Stimulated activated CD8-positive, alpha-beta memory T cell treated with anti-CD3 and anti-CD28 coated beads, Interleukin-4, amount 100 ng/mL, for 24 hours (primary cell): ENCODE results near the gene KLF9.
"Not testable (repeated sequence)": the region's sequence is repeated elsewhere in the genome, so short reads cannot be mapped to it uniquely, and the experiment has no call there.

Experiments used
- DNase-seq: peaks from one replicate; pipeline ENCODE4 v3.0.0-alpha.2; 2020; ENCODE audit warnings: low read depth

KLF9 gene

DNA sequence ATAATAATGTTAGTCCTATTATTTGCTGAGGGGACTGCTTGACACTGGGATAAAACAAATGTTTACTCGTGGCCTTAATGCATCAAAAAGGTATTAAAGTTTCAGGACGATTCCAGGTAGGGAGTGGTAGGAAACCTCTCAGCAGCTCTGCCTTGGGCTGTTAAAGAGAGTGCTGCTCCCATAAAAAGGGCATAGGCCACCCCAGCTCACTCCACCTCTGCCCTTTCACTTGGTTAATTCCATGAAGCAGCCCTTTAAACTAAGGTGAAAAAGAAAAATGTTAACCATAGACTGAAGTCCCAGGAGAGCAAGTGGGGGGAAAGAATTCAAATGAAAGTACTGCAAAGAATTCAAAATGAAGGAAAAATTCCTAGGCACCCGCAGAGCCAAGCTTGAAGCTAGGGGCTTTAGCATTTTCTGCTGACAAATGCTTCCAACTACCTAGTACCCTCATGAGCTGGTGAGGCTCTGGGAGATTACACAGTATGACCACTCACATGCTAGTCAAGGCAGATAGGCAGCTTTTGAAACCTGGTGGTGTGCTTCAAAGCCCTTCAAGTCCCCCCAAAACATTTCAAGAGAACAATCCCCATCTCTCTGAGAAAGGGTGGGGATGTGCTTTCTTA is 8.5 kb downstream of the KLF9 start:
- no peak for DNase-seq

DNA sequence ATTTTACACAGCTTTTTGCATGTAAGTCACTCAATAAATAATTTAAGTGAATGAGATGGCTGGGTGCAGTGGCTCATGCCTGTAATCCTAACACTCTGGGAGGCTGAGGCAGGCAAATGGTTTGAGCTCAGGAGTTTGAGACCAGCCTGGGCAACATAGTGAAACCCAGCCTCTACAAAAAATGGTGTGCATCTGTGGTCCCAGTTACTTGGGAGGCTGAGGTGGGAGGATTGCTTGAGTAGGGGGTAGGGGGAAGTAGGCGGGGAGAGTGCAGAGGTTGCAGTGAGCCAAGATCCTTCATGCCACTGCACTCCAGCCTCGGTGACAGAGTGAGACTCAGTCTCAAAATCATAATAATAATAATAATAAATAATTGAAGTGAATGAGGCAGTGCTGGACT is 10.2 kb downstream of the KLF9 start:
- DNase-seq = no peak

DNA sequence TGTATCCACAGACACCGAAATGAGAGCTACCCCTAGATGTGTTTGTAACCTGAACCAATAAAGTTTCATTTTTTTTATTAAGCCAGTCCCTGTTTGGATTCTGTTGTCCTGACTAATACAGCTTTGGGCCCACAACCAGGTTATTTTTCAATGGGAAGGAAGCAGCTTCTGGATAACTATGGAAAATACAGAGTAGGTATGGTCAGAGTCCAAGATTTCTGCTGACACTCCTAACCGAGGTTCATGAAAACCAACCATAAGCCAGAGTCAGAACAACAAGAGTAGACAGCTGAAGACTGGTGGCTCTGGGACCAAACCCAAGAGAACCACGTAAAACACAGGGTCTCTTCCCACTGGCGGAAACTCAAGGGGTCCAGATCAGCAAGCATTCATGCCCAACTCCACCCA is 10.8 kb downstream of the KLF9 start:
- no peak for DNase-seq

DNA sequence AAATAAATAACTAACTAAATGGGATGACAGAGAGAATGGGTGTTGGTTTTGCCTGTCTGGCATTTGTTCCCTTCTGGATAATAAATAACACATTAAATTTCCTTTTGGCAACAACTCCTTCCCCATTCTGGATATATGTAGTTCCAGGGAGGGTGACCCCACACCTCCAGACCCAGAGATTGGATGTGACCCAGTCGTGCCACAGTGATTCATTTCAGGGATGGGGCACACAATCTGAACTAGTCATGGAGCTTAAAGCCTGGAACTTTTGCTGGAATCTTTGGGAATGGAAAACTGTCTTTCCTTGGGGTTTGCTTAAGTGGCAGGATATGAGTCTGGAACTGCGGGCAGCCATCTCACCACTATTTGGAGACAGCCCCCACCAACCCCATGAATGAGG is 11.3 kb downstream of the KLF9 start:
- no peak for DNase-seq

DNA sequence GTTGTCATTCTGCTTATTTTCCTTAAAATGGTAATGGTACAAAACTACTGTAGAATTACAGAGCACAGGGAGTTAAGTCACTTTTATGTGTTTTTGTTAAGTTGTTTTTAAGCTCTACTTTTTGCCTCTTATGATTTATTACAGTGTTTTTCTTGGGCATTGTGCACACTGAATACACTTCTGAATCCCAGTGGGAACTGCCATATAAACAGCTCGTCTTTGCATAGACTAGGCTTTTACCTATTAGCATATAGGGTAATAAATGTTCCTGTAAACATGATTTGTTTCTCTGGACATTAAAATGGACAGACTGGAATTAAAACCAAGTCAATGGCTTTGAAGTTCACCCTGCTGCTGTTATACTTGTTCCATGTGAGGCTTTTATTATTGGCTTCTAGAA is 12.2 kb downstream of the KLF9 start:
- DNase-seq = no peak

DNA sequence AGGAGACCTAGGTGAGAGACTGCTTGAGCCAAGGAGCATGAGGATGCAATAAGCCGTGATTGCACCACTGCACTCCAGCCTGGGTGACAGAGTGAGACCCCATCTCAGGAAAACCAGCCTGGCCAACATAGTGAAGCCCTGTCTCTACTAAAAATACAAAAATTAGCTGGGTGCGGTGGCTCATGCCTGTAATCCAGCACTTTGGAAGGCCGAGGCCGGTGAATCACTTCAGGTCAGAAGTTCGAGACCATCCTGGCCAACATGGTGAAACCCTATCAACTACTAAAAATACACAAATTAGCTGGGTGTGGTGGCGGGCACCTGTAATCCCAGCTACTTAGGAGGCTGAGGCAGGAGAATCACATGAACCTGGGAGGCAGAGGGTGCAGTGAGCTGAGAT is 13.2 kb downstream of the KLF9 start:
- not testable (repeated sequence) for DNase-seq

DNA sequence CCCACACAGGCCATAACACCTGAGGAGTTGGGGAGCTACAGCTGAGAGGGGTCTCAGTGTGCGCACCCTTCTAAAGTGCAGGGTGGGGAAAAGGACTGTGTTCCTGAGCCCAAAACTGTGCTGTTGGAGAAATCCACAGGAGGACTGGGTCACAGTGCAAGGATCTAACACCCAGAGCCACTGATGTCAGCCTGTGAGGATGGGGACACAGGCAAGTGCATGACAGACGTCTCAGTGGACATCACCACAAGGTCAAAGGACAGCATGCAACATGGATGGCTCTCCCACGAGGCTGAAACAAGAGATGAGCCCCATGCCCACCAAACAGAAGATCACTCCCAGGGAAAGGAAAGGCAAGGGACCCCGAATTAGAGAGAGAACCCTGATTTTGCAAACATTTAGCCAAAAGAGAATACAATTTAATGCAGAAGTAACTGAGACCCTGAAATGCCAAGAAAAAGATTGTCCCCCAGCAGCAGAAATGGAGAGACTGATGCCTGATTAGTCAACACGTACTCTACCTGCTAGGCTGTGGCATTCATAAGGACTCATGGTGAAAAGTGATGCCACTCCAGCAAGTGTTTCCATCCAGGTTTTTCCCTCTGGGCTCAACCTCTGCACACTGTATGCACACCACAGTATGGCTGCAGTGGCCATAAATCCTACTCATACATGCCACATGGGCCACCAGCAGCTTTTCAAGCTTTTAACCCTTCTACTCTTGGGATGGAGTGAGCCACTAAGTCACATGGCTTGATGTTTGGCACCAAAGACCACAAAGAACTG is 14.2 kb downstream of the KLF9 start:
- DNase-seq = no peak

DNA sequence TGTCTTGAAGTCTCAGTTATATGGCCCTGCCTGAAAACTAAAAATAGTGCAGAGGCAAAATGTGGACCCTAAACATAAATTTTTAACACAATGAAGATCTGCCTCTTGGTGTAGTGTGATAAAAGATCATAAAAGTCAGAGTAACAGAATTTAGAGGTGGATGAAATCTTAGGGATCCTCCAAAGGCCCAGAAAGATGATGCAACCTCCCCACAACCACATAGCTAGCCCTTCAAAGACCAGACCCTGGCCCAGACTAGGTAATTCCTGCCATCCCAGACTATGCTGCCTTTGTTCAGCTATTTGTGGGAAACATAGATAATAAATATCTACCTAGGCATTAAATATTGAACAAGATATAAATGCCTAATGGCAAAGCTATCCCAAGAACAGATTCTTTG is 15.3 kb downstream of the KLF9 start:
- DNase-seq = no peak

DNA sequence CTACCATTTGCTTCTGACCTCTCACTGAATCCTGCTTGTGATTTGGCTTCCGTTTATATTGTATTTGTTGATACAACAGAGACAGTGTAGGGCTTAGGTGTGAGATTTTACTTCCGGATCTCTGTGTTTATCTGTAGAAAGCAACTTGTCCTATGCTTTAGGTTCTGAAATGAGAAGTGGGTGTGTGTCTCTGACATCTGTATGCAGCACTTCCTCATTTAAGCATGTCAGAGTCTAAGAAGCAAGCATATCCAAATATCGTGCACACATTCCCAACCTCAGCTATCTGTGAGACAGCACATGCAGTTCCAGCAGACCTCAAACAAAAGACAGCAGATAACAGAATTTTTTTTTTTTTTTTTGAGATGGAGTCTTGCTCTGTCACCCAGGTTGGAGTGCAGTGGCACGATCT is 16.3 kb downstream of the KLF9 start:
- DNase-seq = no peak

DNA sequence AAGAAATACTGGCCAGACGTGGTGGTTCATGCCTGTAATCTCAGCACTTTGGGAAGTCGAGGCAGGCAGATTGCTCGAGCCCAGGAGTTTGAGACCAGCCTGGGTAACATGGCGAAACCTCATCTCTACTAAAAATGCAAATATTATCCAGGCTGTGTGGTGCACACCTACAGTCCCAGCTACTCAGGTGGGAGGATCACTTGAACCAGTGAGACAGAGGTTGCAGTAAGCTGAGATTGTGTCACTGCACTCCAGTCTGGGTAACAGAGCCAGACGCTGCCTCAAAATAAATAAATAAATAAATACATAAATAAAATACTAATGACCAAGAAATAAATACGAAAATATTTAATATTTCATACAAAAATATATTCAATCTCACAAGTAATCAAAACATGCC is 18.8 kb downstream of the KLF9 start:
- DNase-seq = no peak

DNA sequence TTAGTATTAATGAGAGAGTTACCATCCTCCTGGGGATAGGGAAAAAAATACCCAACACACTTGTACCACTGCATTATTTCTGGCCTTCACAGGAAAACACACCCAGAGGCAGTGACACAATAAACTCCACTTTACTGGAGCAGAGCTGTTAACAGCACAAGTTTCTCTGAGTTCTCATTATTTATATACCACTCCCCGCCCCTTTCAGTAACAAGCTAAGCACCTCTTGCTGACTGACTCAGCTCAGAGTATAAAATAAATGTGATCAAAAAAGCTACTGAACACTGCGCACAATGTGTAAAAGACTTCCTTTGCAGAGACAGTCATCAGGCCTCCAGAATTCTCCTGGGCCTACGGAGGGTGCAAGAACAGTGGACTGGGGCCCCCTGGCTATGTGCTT is 21.6 kb downstream of the KLF9 start:
- DNase-seq = no peak

DNA sequence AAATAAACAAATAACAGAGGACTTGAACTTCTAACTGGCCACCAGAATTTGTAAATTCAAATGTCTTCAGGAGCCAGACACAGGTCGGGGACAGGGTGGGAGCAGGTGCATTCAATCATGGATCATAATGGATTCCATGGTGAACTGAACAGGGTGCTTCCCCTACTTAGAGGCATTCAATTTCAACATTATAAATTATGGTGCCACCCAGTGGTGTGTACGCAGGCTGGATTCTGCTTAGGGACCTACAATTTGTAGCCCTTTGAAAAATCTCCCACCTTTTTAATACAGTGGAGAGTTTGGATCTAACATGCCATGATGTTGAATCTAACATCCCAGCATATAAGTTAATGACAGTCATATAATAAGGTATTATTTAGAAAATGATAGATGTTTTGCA is 22.3 kb downstream of the KLF9 start:
- DNase-seq = no peak

DNA sequence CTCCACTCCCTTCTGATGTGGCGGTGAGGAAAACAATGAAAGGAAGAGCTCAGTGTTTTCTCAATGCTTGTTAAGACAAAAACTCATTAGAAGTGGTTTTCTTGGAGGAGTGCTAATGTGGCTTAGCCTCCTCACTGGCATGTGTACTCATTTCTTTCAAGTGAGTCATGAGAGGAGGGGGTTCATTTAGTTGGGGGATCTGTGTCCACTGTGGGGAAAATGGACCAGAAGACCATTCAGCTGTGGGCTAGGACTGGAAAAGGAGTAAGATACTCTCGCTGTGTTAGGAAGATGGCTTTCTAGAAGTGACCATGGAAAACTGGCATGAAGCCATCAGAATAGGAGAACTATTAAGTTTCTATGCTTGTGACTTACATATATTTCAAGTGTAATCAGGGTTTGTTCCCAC is 23.5 kb downstream of the KLF9 start:
- DNase-seq = no peak

DNA sequence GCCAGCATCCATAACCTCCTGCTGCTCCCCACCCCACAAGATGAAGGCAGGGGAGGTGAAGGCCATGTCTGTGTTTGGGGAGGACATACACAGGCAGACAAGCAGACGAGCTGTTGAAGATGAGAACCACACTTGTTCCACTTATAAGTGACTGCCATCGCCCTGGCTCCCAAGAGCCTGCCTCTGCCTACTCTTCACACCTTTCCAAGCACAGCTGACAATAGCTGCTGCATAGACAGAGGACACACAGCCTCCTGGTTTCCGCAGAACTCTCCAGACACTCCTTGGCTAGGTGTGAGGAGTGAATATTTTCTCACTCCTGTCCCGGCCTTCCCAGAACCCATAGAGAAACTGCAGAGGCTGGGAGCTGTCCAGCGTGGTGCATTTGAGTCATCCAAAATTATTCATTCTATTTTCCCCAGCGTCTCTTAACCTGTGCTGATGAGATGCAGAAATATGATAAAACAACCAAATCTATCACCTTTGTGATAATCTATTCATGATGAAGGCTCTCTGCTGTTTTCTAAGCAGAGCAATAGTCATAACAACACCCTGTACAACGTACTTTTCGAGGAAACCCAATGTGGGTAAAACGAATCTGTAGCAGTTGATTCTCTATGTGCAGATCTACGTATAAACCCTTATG is 24.7 kb downstream of the KLF9 start:
- DNase-seq = no peak

DNA sequence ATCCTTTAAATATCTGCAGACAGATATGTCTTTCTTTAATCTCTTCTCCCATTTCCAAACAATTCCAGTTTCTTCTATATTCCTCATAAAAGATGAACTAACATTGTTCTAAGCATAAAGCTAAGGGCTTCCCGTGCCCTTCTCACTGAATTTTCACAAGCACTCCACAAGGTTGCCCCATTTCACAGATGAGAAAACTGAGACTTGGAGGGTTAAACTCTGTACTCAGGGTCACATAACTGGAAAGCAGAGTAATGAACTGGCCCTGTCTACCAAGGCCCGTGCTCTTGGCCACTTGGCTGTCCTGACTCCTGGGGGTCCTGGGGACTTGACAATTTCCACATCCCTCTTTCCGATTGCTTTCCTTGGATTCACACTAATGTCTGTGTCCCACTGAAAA is 25.3 kb downstream of the KLF9 start:
- DNase-seq = no peak

DNA sequence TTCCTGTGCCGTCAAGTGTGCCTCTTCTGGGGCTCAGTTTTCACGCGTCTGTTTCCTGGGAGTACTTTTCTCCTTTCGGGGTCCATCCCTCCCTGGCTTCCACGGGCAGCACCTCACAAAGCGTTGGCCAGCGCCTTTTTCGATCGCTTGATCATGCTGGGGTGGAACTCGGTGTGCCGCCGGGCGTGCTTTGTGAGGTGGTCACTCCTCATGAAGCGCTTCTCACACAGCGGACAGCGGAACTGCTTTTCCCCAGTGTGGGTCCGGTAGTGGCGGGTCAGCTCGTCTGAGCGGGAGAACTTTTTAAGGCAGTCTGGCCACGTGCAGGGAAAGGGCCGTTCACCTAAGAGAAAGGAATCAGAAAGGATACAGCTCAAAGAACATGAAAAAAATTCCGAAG is 26.8 kb downstream of the KLF9 start:
- DNase-seq = no peak

DNA sequence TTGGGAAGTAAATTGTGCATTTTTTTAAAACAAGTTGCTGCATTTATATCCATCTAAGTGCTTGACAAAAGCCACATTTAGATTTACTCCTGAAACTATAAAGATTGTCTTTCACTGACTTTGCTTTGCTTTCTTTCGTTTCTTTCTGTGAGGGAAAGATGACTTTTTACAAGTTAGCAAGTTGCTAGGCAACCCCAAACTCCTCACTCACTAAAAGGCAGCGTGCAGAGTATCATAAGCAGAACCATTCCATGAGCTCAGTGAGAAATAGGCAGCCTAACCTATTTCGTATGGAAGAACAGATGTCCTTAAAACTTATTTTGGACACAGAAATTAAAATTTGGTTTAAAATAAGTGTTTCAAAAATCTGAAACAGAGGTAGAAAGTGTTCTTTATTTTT is 29.0 kb downstream of the KLF9 start:
- no peak for DNase-seq

DNA sequence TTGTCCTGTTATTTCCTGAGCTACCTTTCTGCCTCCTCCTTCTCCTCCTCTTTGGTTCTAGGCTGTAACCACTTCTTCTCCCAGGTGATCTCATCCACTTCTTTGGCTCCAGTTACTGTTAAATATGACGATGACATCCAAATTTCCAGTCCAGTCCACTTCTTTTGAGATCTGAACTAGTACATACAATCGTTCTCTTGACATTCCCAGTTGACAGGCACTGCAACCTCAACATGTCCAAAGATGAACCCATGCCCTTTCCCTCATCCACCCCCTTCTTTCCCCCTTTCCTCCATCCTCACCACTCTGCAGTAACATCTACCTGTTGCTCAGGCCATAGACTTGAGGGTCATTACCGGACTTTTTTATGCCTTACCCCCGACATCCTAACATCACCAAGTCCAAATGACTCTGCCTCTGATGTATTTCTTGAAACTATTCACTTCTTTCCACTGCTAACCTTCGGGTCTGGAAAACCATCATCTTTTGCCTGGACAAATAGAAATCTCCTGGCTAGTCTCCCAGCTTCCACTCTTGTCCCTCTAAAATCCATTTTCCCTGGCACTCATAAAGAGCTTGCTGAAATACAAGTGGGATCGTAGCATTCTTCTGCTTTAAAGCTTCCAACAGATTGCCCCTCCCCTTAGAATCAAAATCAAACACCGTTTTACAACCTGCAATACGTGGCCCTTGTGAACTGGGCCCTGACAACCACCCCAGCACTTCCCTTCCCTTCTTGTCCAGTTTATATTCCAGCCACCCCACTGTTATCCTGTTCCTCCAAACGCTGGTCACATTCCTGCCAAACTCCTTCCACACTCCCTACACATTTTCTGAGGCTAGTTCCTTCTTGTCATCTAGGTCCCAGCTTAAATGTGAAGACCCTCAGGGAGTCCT is 31.5 kb downstream of the KLF9 start:
- no peak for DNase-seq

DNA sequence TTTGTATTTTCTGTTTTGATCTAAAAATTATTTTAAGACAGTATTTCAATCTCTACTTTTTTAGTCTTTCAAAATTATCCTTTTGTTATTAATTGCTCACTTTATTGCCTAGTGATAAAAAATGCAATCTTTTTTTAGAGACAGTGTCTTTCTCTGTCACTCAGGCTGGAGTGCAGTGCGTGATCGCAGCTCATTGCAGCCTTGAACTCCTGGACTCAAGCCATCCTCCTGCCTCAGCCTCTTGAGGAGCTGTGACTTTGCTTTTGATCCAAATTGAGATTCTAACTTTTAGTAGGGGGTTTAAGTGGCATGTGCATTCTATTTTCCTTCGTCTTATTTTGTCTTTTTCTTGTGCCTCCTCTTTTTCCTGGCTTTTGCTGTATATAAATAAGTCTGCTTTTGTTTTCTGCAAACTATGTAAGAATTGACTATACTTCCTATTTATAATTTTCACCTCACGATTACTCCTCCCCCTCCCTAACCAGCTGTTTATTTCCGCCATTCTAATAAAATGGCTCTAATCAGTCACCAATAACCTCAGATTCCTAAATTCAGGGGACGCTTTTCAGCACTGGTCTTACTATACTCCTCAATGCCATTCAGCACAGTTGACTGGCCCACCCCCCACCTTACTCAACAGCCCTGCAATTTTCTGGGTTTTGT is 32.3 kb downstream of the KLF9 start:
- DNase-seq = no peak

DNA sequence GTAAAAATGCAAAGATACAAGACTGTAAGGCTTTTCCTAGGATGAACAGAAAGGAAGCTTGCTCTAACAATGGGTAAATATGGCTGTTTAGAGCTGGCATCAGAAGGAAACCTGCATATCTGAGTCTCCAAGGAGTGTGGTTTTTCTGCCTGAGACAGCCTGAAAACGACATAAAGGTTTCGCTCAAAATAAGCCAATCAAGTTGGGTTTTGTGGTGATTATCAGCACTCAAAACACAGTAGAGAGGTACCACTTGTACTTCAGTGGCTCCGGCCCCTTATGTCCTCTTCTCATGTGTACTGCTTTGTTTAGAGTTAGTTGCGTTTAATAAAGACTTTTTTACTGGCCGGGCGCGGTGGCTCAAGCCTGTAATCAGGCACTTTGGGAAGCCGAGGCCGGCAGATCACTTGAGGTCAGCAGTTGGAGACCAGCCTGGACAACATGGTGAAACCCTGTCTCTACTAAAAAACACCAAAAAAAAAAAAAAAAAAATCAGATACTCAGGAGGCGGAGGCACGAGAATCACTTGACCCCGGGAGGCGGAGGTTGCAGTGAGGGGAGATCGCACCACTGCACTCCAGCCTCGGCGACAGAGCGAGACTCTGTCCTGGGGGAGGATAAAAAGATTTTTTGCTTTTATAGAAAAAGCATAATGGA is 39.4 kb downstream of the KLF9 start:
- DNase-seq = no peak

DNA sequence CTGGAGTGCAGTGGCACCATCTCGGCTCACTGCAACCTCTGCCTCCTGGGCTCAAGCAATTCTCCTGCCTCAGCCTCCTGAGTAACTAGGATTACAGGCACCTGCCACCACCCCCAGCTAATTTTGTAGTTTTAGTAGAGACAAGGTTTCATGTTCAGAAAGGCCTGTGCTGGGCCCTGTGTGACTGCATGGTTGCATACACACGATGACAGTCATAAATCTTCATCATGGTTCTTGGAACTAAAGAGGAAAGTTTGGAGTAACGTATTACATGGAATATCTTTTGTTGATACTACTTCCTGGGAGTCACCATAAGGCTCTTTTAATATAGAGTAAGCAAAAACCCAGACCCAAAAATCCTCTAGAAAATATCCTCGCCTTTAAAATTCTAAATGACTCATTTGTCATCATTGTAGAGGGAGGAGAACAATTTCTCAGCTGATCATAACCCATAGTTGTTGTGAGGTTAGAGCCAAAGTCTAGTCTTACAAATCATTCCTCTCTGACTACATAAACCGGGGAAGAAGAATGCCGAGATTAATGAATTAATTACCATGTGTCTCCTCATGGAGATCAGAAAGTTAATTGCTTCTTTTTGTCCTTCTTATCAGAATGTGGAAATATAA is 47.0 kb downstream of the KLF9 start:
- no peak for DNase-seq
